HUES6 (cell line): Measurements from ENCODE around the gene SPDYE1.
A peak's percentile ranks its signal among the peaks of the same experiment; 100 is the strongest.

Source experiments
- H3K27ac ChIP-seq: 2 replicates; pipeline ENCODE4 v1.7.0; 2013; ENCODE audit warnings: low read depth, mild to moderate bottlenecking, low read length, inconsistent platforms
- H3K27me3 ChIP-seq: 2 replicates; pipeline ENCODE4 v1.6.1; 2013; ENCODE audit warnings: low read length; ENCODE audit not compliant: control insufficient read depth, insufficient read depth
- H3K36me3 ChIP-seq: 2 replicates; pipeline ENCODE4 v1.6.1; 2013; ENCODE audit warnings: low read length; ENCODE audit not compliant: control insufficient read depth, insufficient read depth
- H3K4me1 ChIP-seq: 2 replicates; pipeline ENCODE4 v1.6.1; 2013; ENCODE audit warnings: low read length; ENCODE audit not compliant: control insufficient read depth, insufficient read depth
- H3K4me3 ChIP-seq: 2 replicates; pipeline ENCODE4 v1.5.1; 2013; ENCODE audit warnings: low read depth, low read length
- H3K9ac ChIP-seq: one replicate; pipeline ENCODE4 v1.6.1; 2013; ENCODE audit warnings: mild to moderate bottlenecking, low read length
- H3K9me3 ChIP-seq: 2 replicates; pipeline ENCODE4 v1.6.1; 2013; ENCODE audit warnings: low read depth, low read length; ENCODE audit not compliant: control insufficient read depth, insufficient read depth

SPDYE1 gene

GRCh38 chr7:44045226-44046014 is 47.7 kb downstream of the SPDYE1 start:
- Histone ChIP-seq H3K27me3 (peaks cover 17% of the 10 kb centered on the region), H3K9ac (peak overlapping the region; percentile 80), H3K36me3 (peaks cover 20% of the 10 kb centered on the region), H3K27ac (no peak overlapping the region; the same call in 1 of the 2 replicates), H3K9me3 (no peaks in the 10 kb centered on the region), H3K4me1 (peaks cover 8% of the 10 kb centered on the region), H3K4me3 (peak overlapping the region; percentile 96)

GRCh38 chr7:44046321-44047061 is 48.8 kb downstream of the SPDYE1 start:
- no peak overlapping the region for H3K27ac ChIP-seq
- H3K27me3 ChIP-seq: peaks cover 10% of the 10 kb centered on the region
- peaks cover 31% of the 10 kb centered on the region for H3K36me3 ChIP-seq
- peaks cover 8% of the 10 kb centered on the region for H3K4me1 ChIP-seq
- H3K4me3 ChIP-seq: no peak overlapping the region
- H3K9ac ChIP-seq: no peak overlapping the region
- no peaks in the 10 kb centered on the region for H3K9me3 ChIP-seq

DNA sequence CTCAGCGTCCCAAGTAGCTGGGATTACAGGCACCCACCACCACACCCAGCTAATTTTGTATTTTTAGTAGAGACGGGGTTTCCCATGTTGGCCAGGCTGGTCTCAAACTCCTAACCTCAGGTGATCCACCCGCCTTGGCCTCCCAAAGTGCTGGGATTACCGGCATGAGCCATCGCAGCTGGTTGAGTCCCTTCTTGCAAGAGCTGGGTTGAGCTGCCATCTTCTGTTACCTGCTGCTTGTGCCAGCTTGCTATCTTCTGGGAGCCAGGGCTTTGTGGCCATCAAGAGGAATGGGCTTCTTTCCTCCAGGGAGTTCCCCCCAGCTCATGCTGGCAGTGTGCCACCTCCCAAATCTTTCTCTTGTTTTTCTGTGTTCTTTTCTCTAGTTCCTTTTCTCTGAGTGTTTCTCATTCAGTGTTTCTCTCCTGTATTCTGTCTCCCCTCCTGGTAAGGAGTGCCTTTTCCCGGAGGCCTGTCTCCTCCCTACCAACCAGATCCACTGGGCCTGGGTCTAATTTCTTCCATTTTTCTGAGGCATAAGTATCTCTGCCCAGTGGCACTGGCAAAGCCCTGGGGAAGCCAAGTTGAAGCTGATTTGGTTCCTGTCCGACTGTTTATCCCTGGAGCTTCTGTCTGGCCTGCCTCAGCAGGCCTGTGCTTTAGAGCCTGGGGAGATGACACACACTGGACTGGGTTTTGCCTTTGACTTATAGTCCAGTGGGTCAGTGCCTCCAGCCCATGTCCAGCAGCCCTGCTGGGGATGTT is 50.5 kb downstream of the SPDYE1 start:
- no peaks in the 10 kb centered on the region for H3K27me3 ChIP-seq
- H3K36me3 ChIP-seq: peaks cover 44% of the 10 kb centered on the region
- H3K4me1 ChIP-seq: peaks cover 8% of the 10 kb centered on the region
- H3K9ac ChIP-seq: no peak overlapping the region
- H3K9me3 ChIP-seq: no peaks in the 10 kb centered on the region
- no peak overlapping the region for H3K4me3 ChIP-seq
- no peak overlapping the region for H3K27ac ChIP-seq

DNA sequence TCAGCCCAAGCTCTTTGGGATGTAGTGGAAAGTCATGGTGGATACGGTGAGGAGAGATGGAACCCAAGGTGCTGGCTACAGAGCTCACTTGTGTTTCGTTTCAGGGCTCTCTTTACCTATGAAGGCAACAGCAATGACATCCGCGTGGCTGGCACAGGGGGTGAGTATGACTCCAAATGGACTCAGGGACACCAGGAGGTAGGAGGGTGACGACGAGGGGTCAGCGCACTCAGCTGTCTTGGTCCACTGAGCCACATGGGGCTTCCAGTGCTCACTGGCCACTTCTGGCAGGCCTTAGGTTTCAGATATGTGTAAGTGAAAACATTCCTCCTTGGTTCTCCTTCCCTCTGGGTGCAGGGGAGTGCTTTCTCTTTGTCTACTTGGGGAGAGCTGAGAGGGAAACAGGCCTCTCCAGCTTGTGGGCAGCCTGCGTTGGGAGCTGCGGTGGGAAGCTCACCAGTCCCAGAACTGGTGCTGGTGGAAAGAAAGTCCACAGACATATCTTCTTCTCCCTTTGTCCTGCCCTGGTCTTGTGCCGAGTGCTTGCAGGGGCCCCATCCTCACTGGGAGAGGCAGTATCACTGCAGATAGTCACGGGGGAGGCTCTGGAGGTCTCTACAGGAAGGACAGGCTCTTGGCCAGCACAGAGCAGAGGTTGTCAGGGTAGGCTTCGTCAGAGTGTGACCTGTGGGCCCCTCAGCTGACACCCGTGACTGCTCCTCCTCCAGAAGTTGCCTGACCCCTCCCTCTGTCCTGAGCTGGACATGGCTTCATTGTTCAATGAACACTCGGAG is 52.6 kb downstream of the SPDYE1 start:
- Histone ChIP-seq H3K9me3 (no peaks in the 10 kb centered on the region), H3K4me3 (no peak overlapping the region), H3K4me1 (peaks cover 3% of the 10 kb centered on the region), H3K36me3 (peaks cover 54% of the 10 kb centered on the region), H3K27ac (no peak overlapping the region), H3K27me3 (no peaks in the 10 kb centered on the region), H3K9ac (no peak overlapping the region)

DNA sequence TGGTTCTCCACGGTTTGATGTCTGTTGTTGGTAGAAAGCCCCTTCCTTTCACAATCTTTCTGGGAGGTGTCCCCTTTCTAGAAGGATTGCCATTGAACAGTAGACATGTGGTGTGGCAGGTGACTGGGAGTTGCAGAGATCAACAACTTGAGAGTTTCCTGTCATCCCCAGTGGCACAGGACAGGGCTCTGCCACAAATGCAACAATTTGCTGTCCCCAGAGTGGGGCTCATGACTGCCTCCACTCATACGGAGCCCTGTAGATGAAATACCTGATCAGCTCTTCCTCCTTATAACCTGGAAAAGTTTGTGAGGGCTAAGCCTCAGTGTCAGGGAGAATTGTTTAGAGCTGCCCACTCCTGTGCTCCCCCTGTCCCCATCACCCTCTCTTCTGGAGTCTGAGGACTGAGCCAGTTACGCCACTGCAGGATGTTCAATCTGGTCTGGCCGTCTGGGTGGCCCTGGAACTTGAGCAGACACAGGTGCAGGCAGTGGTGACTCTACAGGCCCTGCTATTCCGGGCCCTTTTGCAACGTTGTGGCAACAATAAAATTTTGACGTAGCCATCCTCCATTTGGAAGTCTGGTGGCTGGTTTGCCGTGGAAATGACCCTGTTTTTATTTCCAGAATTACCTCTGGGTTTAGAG is 53.3 kb downstream of the SPDYE1 start:
- Histone ChIP-seq H3K27me3 (no peaks in the 10 kb centered on the region), H3K27ac (no peak overlapping the region), H3K9ac (no peak overlapping the region), H3K4me1 (no peaks in the 10 kb centered on the region), H3K9me3 (no peaks in the 10 kb centered on the region), H3K36me3 (peaks cover 56% of the 10 kb centered on the region), H3K4me3 (no peak overlapping the region)

GRCh38 chr7:44051611-44052220 is 54.0 kb downstream of the SPDYE1 start:
- no peak overlapping the region for H3K4me3 ChIP-seq
- H3K36me3 ChIP-seq: peaks cover 57% of the 10 kb centered on the region
- no peaks in the 10 kb centered on the region for H3K9me3 ChIP-seq

DNA sequence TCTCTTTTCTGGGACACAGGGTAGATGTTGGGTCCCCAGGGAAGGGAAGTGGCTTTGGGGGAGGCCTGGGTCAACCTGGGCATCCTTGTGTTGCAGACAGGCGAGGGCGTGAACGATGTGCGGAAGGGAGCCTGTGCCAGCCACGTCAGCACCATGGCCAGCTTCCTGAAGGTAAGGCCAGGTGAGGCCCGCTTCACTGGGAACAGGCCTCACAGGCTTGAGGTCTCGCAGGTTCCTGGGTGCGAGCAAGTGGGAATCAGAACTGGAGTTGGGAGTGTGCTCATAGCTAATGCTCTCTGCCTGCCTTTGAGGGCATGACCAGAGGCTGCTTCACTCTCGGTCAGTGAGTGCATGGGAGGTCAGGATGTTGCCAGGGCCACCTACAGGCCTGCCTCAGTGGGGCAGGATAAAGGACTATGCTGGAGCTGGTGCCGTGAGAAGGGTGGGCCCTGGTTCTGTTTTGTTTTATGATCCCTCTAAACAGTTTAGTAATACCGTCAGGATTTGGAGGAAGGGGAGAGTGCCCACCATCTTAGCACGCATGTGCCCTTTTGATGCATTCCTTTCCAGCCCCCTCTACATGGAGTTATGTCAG is 55.2 kb downstream of the SPDYE1 start:
- H3K4me1 ChIP-seq: no peaks in the 10 kb centered on the region
- H3K27ac ChIP-seq: no peak overlapping the region
- H3K9me3 ChIP-seq: no peaks in the 10 kb centered on the region
- H3K4me3 ChIP-seq: no peak overlapping the region
- H3K9ac ChIP-seq: no peak overlapping the region
- no peaks in the 10 kb centered on the region for H3K27me3 ChIP-seq
- H3K36me3 ChIP-seq: peaks cover 64% of the 10 kb centered on the region

More at GRCh38 chr7:44051611-44052220, 54.0 kb downstream of the SPDYE1 start:
- no peaks in the 10 kb centered on the region for H3K4me1 ChIP-seq
- no peak overlapping the region for H3K9ac ChIP-seq
- no peaks in the 10 kb centered on the region for H3K27me3 ChIP-seq
- no peak overlapping the region for H3K27ac ChIP-seq

DNA sequence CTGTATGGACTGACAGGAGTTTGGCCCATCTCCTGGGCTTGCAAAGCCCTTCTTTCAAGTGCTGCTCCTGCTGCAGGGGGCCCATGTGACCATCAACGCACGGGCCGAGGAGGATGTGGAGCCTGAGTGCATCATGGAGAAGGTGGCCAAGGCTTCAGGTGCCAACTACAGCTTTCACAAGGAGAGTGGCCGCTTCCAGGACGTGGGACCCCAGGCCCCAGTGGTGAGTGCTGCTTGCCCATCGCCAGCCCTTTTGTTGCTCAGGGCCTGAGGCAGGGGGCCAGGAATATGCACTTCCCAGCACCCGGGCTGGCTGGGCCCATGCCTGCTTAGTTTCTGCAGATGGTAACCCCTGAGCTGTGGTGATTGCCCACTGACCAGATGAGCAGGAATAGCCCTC is 59.0 kb downstream of the SPDYE1 start:
- Histone ChIP-seq H3K9me3 (no peaks in the 10 kb centered on the region), H3K27ac (no peak overlapping the region), H3K36me3 (peaks cover 80% of the 10 kb centered on the region), H3K27me3 (no peaks in the 10 kb centered on the region), H3K4me1 (no peaks in the 10 kb centered on the region), H3K9ac (no peak overlapping the region), H3K4me3 (no peak overlapping the region)

- H3K4me1 ChIP-seq: no peaks in the 10 kb centered on the region
- no peak overlapping the region for H3K9ac ChIP-seq
- peaks cover 82% of the 10 kb centered on the region for H3K36me3 ChIP-seq
- H3K27ac ChIP-seq: no peak overlapping the region
- H3K4me3 ChIP-seq: no peak overlapping the region
- no peaks in the 10 kb centered on the region for H3K27me3 ChIP-seq
- H3K9me3 ChIP-seq: no peaks in the 10 kb centered on the region
These were observed 59.6 kb downstream of the SPDYE1 start for GRCh38 chr7:44057181-44057848.
